COLO668 (cell line): ENCODE data around the gene ARFGEF3.
A peak's percentile ranks its signal among the peaks of the same experiment; 100 is the strongest.

Experiments
- DNase-seq: peaks from one replicate; lab custom pipeline; 2025; ENCODE audit not compliant: unreplicated experiment; lab: John Stamatoyannopoulos, UW

ARFGEF3 gene

DNA sequence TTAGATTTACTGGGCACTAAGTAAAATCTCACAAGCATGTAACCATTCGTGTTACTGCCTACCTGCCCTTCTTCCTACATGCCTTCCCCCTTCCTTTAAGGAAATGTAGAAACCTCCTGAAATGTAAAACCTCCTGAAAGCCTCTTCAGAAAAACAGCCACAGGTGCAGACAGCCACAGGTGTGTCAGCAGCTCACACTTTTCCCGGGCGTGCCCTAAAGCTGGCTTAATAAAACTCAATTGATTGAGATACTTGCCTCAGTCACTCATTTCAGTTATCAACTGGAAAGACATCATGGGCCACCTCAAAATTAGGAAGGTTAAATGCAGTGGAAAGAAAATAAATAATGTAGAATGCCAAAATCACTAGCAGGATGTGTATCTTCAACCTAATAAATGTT is 79.6 kb downstream of the ARFGEF3 start:
- DNase-seq, result no peak

DNA sequence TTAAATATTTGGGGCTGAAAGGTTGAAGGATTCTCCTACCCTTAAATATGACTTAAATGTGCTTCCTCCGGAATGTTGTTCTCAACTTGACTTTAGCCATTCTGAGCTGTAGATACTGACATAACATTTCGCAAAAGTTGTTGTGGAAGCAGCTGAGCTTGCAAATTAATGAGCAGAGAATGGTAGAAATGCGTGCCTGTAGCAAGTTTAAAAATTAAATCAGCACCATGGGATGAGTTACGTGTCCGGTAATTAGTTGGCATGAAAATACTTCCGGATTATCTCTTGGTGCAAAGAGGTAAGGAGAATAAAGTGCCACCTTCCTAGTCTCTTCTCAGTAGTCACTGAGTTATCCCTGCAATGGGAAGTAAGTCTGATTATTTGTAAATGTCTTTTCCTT is 80.2 kb downstream of the ARFGEF3 start:
- DNase-seq, result no peak

DNA sequence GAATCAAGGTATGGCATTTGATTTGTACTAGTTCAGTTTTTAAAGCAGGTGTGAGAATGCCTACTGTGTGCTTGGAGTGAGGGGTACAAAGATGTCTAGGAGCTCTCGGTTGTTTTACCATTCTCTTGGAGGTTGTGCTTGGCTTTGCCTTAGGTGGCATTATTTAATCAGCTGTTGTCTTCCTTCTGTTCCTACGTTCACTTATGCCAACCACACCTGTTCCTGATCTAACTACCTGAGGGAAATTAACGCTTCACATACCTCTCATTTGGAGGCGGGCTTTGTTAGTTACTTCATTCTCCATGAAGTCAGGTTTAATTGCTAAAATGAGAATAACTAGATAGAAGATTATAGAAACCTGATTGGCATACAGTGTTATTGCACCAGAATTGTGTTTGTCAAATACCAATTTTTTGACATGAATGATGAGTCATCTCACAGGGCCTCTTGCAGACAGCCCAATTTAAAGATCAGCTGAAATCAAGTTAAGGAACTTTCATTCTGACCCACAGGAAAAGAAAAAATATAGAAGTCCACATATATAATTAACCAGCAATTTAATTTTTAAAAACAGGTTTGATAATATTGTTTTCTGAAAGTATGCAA is 81.4 kb downstream of the ARFGEF3 start:
- no peak for DNase-seq

DNA sequence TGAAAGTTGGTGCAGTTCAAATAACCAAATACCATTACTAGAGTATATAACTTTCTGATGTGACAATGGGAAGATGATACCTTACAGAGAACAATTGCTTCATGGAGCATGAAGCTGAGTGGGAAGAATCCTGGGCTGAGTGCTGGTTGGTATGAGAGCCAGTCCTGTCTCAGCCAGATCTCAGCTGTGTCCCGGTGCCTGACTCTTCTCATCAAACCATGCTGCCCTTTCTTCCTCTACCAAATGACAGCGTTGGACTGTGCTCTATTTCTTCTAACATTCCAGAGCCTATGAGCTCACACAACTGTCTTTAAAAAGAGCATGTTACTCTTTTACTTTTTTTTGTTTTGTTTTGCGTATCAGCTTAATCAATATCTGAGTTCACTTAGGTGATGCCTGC is 84.0 kb downstream of the ARFGEF3 start:
- DNase-seq, result no peak

DNA sequence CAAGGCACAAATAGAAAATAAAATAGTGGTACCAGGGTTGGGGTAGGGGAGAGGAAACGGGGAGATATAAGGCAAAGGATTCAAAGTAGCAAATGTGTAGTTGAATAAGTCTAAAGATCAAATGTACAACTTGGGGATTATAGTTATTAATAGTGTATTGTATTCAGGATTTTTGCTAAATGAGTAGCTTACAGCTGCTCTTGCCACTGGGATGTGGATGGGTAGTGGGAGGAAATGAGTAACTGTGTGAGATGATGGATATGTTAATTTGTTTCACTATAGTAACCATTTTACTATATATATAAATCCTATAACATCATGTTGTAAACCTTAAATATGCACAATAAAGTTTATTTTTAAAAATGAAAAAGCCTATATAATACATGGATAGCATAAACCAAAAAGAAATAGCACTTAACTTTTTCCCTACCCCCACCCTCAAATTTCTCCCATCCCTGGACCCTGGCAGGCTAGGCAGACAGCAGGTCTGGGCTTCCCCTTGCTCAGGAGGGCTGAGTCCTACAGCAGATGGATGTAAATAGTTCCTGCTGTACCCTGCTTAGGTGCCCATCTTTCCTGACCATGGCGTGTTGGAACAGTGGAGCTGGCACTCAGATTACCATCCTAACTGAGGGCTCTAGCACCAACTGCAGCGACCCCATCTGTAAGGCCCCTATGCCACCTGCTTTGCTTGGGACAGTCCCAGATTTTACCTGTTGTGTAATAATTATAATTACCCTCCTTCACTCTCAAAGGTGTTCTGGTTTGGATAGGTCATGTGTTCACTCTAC is 85.1 kb downstream of the ARFGEF3 start:
- DNase-seq, result no peak

DNA sequence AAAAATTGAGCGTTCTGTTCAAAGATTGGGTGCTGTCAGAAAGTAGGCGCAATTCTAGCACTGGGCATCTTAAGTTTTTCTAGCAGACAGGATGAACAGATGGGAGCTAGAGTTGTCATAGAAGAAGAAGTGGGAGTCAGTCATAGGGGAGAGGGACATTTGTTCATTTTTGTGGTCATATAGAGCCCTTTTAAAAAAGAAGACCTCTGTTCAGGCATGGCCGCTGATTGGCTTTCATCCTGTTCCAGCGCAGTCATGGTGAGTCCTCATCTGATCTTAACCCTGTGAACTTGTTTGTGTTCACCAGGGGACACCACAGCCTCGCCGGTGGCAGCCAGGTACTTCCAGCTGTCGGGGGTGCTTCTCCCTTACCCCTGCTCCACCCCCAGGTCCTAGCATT is 86.3 kb downstream of the ARFGEF3 start:
- DNase-seq, result no peak

DNA sequence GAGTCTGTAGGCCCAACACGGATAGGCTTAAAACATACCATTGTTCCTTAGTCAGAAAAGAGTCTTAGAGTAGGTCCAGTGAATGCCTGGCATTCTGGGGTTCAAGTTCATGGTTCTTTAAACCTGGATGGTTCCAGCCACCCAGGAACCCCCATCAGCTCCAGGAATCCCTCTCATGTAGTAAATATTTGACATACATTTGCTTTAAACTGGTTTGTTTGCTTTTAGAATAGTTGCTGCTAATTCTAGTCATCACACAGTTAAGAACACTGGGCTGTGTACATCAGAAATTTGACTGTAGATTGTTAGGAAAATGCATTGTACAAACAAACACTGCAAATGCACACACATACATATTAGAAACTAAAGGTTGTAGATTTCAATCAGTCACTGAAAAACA is 87.1 kb downstream of the ARFGEF3 start:
- DNase-seq, result no peak

DNA sequence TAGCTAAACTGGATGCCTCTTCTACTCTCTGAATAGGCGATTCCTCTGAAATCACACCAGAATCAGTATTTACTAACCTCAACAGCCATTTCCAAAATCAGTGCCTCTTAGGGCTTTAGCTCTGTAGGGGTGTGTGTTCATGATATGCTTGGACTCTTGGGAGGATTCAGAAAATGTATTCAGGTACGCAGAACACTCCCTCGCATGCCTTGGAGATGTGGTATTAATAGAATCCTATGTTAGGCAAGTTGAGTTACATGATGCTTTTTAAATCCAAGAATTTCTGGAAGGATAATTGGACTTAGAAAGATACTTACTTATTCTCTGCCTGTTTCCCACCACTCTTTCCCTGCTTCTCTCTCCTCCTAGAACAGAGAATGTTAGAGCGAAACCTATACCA is 88.3 kb downstream of the ARFGEF3 start:
- DNase-seq, result no peak

DNA sequence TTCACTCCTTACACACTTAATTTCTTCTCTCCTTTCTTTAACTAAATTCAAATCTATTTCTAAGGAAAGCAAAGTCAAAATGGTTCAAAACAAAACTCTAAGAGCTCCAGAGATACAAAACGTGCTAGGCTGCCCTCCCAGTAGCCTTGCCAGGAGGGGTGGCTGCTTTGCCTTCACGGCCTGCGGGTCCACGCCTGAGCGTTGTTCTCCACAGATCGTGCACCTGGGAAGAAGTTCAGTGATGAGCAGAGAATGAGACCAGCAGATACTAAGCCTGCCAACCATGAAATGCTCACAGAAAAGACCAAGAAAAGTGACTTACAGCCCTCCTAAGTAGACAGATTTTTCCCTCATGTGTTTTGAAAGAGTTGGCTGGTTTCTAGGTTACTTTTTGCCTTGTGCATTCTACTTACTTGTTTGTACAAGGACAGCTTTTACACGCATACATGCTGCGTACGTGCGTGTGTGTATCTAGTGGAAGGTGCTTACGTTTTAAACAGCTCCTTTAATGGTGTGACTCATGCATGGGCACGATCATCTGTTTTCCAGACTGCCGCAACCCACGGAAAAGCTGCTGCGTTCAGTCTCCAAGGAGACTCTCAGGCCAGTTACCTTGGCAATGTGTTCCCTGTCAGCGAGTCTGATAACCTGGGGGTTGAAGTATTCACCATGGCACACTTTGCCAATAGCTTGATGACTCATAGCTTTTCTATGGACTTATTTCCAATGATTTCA is 88.9 kb downstream of the ARFGEF3 start:
- DNase-seq, result no peak

DNA sequence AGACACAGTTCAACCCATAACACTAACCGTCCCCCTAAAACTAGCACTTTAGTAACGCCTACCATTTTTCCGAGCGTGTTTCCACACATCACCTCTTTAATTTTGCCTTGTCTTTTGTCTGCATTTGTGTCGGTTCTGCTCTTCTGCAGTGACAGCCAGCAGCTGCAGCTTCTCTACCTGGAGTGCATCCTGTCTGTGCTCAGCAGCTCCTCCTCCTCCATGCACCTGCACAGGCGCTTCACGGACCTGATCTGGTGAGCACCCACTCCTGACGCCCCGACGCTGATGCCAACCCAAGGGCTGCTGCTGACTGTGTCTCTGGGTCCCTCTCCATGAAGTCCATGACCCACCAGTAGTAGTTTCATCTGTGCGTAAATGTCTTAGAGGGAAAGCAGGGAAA is 92.0 kb downstream of the ARFGEF3 start:
- DNase-seq, result no peak

DNA sequence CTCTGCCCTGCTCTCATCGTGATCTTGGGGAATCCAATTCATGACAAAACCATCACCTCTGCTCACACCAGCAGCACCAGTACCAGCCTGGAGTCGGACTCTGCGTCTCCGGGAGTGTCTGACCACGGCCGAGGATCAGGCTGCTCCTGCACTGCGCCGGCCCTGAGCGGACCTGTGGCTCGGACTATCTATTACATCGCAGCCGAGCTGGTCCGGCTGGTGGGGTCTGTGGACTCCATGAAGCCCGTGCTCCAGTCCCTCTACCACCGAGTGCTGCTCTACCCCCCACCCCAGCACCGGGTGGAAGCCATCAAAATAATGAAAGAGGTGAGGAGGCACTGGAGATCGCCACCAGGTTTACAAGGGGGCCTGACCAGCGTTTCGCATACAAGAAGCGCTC is 93.7 kb downstream of the ARFGEF3 start:
- no peak for DNase-seq

DNA sequence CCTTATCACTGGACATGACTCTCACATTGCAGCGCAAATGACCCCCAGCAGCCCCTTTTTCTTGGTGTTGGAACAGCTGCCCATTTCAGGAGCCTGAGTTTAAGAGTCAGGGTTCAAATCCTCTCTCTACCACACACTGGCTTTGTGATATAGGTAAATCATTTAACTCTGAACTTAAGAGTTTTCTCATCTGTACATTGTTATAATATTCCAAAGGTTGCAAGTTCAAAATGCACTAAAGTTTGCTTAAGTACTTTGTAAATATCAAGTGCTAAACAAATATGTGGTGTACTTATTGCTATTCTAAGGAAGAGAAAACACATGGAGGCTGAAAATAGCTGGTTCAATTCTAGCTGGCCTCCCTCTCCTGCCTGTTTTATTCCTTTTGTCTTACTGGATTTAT is 95.9 kb downstream of the ARFGEF3 start:
- no peak for DNase-seq

DNA sequence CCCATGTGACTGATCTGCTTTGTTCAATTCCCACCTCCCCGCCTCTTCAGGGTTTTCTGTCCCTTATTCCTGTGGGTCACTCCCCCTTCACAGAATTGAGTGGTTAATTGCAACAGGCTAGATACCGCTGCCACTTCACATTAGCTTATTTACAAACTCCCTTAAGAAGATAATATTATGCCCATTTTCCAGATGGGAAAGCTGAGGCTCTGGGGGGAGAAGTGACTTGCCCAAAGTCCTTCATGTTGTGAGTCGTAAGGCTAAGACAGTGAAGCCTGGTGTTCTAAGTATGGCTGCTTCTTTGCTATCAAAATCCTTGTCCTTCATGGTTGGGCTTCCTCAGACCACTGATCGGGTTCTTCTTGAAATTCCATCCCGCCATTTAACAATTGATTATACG is 96.5 kb downstream of the ARFGEF3 start:
- no peak for DNase-seq

DNA sequence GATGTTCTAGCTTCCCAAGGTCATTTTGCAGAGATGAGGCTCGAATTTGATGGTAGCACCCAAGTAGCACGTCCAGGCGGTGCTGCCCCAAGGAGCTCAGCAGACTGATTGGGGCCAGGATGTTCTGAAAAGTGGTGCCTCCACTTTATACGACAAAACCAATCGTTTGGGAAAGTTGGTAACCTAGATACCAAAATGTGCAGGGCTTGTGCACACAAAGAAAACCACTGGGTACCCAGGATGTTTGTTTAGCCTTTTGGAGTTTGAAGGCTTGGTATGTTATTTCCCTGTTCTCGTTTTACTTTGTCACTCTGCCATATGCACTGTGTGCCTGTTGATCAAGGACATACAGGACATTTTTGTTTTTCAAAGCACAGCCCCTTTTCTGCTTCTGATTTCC is 97.3 kb downstream of the ARFGEF3 start:
- DNase-seq, result peak; percentile 17

DNA sequence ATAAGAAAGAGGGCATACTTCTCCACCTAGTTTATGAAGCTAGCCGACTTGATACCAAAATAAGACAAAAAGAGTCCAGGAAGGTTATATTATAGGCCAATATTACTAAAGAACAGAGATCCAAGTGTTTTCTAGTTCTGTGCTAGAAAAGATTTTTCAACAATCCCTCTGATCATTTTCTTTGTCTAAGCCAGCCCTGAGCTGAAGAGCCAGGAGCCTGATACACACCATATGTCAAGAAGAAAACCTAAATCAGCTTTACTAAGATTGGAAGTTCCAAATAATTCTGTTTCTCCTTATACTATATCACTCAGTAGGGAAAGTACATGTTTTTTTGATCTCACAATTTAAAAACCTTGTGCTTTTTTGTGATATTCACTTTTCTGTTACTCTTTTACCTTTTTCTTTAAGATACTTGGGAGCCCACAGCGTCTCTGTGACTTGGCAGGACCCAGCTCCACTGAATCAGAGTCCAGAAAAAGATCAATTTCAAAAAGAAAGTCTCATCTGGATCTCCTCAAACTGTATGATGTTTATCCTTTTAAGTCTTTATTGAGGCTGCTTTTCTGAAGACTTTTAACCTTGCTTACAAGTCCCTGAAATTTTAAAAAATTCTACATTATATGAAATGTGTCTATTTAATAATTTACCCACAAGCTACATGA is 99.5 kb downstream of the ARFGEF3 start:
- DNase-seq, result no peak

DNA sequence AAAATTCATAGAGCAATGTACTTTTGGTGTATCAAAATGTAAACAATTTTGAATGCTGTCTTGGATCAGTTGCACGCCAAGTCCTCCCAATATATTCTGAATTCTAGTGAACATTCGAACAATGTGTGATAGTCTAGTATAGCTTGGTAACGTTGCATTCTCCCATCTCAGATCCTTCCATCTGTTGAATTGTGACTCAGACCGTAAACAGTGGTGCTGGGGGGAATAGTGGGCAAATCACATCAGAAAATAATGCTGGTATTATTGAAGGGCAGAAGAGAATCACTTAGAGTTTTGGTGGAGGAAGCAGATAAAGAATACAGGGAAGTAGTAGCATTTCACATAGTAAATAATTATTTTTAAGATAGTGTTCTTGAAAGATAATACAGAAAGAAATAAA is 102.2 kb downstream of the ARFGEF3 start:
- no peak for DNase-seq

DNA sequence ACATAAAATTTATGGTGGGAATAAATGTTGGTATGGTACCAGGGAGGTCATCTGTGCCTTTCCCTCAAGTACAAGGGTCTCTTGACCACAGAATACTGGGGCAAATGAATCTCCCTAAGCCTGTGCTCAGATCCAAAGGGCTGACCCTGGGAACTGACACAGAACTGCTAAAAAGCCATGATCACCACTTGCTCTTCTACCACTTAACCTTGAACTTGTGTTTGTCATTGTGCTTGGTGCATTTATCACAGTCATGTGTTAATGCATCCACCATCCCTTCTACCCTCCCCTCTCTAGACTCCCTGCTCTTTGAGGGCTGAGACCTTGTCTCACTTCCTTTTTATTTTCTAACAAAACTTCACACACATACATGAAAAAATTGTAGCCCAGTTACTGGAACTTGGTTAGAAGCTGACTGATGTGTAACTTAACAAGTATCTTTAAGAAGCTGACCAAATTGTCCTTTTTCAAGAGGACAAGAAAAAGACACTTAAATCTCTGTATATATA is 102.7 kb downstream of the ARFGEF3 start:
- DNase-seq, result no peak

DNA sequence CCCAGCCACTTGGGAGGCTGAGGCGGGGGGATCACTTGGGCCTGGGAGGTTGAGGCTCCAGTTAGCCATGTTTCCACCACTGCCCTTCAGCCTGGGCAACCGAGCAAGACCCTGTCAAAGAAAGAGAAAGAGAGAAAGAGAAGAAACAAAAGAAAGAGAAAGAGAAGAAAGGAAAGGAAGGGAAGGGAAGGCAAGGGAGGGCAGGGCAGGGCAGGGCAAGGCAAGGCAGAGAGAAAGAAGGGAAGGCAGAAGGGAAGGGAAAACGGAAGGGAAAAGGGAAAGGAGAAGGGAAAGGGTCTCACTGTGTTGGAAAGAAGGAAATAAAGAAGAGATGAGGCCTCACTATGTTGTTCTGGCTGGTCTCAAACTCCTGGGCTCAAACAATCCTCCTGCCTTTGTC is 104.4 kb downstream of the ARFGEF3 start:
- no peak for DNase-seq

DNA sequence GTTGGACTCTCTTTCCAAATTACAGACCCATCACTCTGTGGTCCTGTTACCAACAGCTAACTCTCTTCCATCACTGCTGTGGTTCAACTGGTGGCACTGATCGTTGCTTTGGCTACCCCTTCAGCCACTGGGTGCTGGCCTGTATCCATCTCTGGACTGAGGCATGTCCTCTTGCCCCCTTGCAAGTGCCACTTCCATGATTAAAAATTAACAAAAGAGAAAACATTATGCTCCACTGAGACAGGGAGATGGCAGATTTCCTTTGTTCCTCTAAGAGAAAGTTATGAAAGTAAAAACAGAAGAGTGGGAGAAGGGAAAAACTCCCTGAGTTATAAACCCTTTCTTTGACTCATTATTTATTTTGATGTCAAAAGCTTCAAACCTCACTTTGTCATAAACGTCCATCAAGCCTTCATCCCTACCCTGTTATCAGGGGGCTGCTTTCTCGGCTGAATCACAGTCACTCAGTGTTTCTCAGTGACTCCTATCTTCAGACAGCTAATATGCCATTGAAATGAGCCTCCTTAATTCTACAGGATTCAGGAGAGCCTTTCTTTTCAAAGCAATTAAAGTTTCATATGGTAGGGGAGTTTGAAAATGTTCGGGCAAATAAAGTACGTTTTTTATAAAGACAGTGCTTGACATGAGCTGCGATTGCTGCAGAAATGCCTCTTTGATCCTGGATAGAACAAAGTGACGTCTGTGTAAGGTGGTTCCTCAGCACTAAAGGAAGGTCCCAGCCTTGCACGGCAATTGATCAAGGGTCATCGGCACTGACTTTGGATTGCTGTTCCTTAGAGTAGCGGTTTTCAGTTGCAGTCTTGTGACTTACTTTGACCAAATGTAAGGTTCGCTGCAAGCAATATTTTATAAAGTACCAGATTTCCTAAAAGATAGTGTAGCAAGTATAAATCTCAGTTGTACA is 106.5 kb downstream of the ARFGEF3 start:
- no peak for DNase-seq

DNA sequence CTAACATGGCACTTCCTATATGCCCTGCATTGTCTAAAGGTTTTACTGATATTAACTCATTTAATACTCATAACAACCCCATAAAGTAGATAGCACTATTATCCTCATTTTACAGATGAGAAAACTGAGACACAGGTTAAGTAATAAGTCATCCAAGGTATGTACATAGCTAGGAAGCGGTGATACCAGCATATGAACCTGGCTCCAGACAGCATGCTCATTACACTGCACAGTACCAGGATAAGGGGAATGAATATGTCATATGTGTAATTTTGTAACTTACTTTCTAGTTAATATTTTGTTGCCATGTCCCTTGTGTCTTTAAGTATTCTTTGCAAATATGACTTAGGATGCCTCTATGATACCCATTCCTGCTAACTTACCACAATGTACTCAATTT is 109.7 kb downstream of the ARFGEF3 start:
- DNase-seq, result no peak
